Right lobe of liver (tissue), 6 donors: ENCODE measurements around the gene TBC1D2B. TPM values are rescaled to one million over a fixed set of nuclear protein-coding genes. Genes with fewer than 3 reads are reported as not detected.

Source experiments
- ATAC-seq, 4 donors: fragments of 200-7000 bp; cut with Tn5 transposase; one replicate each; pipeline ENCODE4 v1.9.1; 2020; ENCODE audit warnings: mild to moderate bottlenecking in 4 of 4, moderate library complexity in 4 of 4
- DNase-seq, 3 donors: peaks; one replicate each; pipeline ENCODE4 v3.0.0-alpha.2; 2020
- H3K27ac ChIP-seq, 3 donors: fragments of 200-600 bp; one replicate each; pipeline ENCODE4 v1.8.0; 2022
- H3K27me3 ChIP-seq, 2 donors: fragments of 200-600 bp; one replicate each; pipeline ENCODE4 v1.8.0; 2022
- H3K36me3 ChIP-seq, 4 donors: fragments of 200-600 bp; sonication (generic) in 1 of 4; one replicate each; pipeline versions ENCODE4 v1.5.1 to v1.8.0; 2017 to 2022; ENCODE audit warnings: control low read depth in 1 of 4
- H3K4me1 ChIP-seq, 4 donors: fragments of 200-600 bp; sonication (generic) in 1 of 4; one replicate each; pipeline versions ENCODE4 v1.5.1 to v1.8.0; 2017 to 2022; ENCODE audit warnings: control low read depth in 1 of 4
- H3K4me3 ChIP-seq, 3 donors: fragments of 200-600 bp; one replicate each; pipeline ENCODE4 v1.8.0; 2022
- H3K9me3 ChIP-seq, 4 donors: fragments of 200-600 bp; sonication (generic) in 1 of 4; one replicate each; pipeline versions ENCODE4 v1.5.1 to v1.8.0; 2017 to 2022; ENCODE audit warnings: control low read depth in 1 of 4
- POLR2A ChIP-seq: fragments of 450-650 bp; IDR thresholded peaks from one replicate; pipeline ENCODE4 v1.6.1; 2017; ENCODE audit warnings: antibody characterized with exemption, mild to moderate bottlenecking
- WGBS: methylation state at CpG from one replicate; pipeline ENCODE4 v1.1.6; 2018; ENCODE audit warnings: low coverage, low lambda C conversion rate; ENCODE audit not compliant: insufficient coverage; ENCODE audit errors: missing lambda C conversion rate; 5-methylcytosine and 5-hydroxymethylcytosine counted together
- intact Hi-C, 2 donors: fragments of 100-400 bp; cut with DNase I; formaldehyde crosslinking; loops; one replicate each; pipeline versions ENCODE4 v1.11.2 to v1.14.1; 2022
- total RNA-seq, 6 experiments: library from RNA; depleted of rRNA in 2 of 6; stranded (reverse); fragments of >200 nt in 2 of 6; fragmentation: NEBNext Ultra II Directional in 3 of 6; extraction: Animal tissue kit (Norgen Biotek cat#: 25700) in 3 of 6; gene quantifications; one replicate each; pipeline versions ENCODE4 v1.1.0 to v1.2.4, GENCODE V29; 2016 to 2023
- TF ChIP-seq, protein P1 (sequence below), 4 donors: fragments of 200-600 bp in 3 of 4; fragments of 450-650 bp in 1 of 4; IDR thresholded peaks; one replicate each; pipeline versions ENCODE4 v1.5.1 to v1.8.0; 2016 to 2022; ENCODE audit warnings: antibody characterized with exemption in 4 of 4, mild to moderate bottlenecking in 2 of 4
- donor health status: DM: no; HTN: yes; CAD: no.
- donor health status: DM: no; HTN: no; CAD: no.
- donor health status: DM: no; HTN: no; CAD: no.
- donor health status: DM: no; HTN: yes; CAD: no.
- donor health status: DM: no; HTN: yes; CAD: no.

The TBC1D2B gene
- total RNA-seq, 6 experiments from 2014 or later = 23.7 to 81.4 (median 29.6) TPM

DNA sequence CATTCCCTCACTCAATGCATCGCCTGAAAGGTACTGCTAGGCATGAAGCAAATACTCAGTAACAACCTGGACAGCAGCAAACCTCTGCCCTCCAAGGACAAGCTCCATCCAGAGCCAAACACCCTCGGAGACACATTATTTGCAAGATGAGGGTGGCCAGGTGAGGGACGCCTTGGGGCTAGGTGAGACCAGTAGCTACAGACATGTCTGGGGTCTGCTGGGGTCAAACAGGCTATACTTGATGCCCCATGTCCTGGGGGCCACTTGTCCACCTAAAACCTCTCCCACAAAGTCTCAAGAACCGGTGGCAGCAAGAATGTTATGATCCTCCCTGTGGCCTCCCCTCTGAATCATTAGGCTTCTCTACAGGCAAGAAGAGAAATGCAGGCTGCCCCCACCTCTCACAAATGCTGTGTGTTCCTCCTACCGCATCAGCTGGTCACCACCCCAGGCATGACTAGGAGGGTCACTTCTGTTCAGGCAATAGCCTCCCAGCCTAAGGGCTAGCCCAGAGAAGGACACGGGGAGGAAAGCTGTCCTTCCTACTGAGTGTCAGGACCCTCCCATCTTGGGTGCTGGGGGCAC is 54.3 kb downstream of the TBC1D2B start:
- DNase-seq = peak in 1 of 3 donors; percentile 42
- WGBS = 100% methylated on average over 1 of the region's 6 CpGs
- TF ChIP-seq, protein P1, sequence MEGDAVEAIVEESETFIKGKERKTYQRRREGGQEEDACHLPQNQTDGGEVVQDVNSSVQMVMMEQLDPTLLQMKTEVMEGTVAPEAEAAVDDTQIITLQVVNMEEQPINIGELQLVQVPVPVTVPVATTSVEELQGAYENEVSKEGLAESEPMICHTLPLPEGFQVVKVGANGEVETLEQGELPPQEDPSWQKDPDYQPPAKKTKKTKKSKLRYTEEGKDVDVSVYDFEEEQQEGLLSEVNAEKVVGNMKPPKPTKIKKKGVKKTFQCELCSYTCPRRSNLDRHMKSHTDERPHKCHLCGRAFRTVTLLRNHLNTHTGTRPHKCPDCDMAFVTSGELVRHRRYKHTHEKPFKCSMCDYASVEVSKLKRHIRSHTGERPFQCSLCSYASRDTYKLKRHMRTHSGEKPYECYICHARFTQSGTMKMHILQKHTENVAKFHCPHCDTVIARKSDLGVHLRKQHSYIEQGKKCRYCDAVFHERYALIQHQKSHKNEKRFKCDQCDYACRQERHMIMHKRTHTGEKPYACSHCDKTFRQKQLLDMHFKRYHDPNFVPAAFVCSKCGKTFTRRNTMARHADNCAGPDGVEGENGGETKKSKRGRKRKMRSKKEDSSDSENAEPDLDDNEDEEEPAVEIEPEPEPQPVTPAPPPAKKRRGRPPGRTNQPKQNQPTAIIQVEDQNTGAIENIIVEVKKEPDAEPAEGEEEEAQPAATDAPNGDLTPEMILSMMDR (IDR thresholded peaks at IDR 0.05) = no peak
- no peak for TF ChIP-seq POLR2A

DNA sequence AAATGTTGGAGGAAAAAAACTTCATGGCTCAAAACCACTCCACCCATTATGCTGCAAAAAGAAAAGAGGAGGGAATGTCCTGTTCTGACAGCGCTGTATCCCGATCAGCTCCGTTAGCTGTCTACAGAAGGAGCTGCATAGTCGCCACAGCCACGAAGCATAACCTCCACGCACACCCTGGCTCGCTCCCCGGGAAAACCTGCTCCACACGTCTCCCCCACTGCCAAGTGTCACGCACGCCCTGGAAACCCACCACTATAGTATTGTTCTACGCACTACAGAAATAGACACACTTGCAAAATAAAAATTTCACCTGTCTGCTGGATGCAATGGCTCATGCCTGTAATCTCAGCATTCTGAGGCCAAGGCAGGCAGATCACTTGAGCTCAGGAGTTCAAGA is 55.8 kb downstream of the TBC1D2B start:
- Histone ChIP-seq H3K36me3 (peaks cover 0 to 31% (median 11%) of the 10 kb centered on the region in 4 donors), H3K4me3 (no peak overlapping the region), H3K9me3 (no peaks in the 10 kb centered on the region), H3K4me1 (peaks cover 0 to 46% (median 11%) of the 10 kb centered on the region in 4 donors), H3K27ac (no peak overlapping the region), H3K27me3 (no peaks in the 10 kb centered on the region)
- peak in 1 of 3 donors; percentile 44 for DNase-seq
- TF ChIP-seq POLR2A = no peak
- TF ChIP-seq, protein P1 (IDR thresholded peaks at IDR 0.05) = no peak
- no peak for ATAC-seq
- intact Hi-C loops = no loop called here
- 83% methylated on average over 1 of the region's 12 CpGs for WGBS

More for the DNA sequence above, 54.3 kb downstream of the TBC1D2B start:
- H3K4me1 ChIP-seq = peaks cover 0 to 32% (median 11%) of the 10 kb centered on the region in 4 donors
- H3K27ac ChIP-seq = peak overlapping the region in 1 of 3 donors; percentile 53
- peaks cover 0 to 31% (median 12%) of the 10 kb centered on the region in 4 donors for H3K36me3 ChIP-seq
- peak in 3 of 4 donors; percentile 20 to 25 (median 23) for ATAC-seq
- no peaks in the 10 kb centered on the region for H3K9me3 ChIP-seq
- H3K4me3 ChIP-seq = no peak overlapping the region
- intact Hi-C loops = no loop called here
- no peaks in the 10 kb centered on the region for H3K27me3 ChIP-seq

DNA sequence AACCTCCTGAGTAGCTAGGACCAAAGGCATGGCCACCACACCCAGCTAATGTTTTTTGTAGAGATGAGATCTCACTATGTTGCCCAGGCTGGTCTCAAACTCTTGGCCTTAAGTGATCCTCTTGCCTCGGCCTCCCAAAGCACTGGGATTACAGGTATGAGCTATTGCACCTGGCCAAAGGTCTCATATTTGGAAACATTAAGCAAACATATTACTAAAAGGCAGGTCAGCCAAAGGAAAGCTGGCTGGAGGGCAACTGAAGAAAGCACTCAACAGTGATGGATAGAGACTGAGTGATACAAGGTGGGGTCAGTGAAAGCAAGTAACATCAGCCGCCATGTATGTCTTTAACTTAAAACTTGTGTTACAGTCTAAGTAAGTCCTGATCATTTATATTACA is 57.5 kb downstream of the TBC1D2B start:
- Histone ChIP-seq H3K36me3 (peaks cover 0 to 25% (median 15%) of the 10 kb centered on the region in 4 donors), H3K4me1 (peaks cover 0 to 63% (median 17%) of the 10 kb centered on the region in 4 donors), H3K9me3 (no peaks in the 10 kb centered on the region), H3K4me3 (no peak overlapping the region), H3K27me3 (no peaks in the 10 kb centered on the region), H3K27ac (peak overlapping the region in 2 of 3 donors; percentile 85)
- no peak for TF ChIP-seq POLR2A
- TF ChIP-seq, protein P1 (IDR thresholded peaks at IDR 0.05) = no peak
- ATAC-seq (peak; percentile 5 to 55 (median 26)), DNase-seq (peak in 1 of 3 donors; percentile 57)
- intact Hi-C loops = no loop called here
- WGBS = 61% methylated on average over 2 of the region's 2 CpGs

DNA sequence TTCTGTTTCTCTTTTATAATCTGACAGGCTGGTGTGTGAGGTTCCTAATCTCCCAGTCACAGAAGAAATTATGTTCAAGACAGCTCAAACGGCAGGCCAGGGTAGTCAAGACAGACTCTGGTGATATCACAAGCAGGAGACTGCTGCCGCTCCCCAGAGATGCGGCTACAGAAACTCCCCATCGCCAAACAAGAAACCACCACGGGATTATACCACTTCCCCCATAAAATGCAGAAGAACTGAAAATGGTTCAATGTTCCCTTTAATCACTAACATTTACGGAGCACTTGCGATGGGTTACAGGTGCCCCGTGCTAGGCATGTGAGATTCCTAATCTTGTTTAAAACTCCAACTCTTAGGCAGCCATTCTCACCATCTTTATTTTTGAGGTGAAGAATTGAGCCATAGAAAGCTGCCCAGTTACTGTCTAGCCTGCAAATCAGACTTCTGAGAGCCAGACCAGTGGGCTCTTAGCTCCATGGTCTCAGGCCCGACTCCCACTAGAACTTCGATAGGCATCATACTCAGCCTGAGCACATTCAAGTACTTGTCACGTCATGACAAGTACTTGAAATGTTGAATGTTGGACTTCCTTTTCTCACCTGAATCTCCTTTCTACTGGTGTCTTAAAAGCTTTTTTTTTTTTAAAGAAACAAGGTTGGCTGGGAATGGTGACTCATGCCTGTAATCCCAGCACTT is 58.4 kb downstream of the TBC1D2B start:
- intact Hi-C loops = no loop called here
- Histone ChIP-seq H3K27me3 (no peaks in the 10 kb centered on the region), H3K4me1 (peaks cover 0 to 67% (median 21%) of the 10 kb centered on the region in 4 donors), H3K4me3 (no peak overlapping the region), H3K9me3 (no peaks in the 10 kb centered on the region), H3K27ac (peak overlapping the region; percentile 0 to 85 (median 85)), H3K36me3 (peaks cover 0 to 18% (median 11%) of the 10 kb centered on the region in 4 donors)
- DNase-seq (peak in 1 of 3 donors; percentile 41), ATAC-seq (peak in 2 of 4 donors; percentile 19 to 27)
- WGBS = 39% methylated on average over 11 of the region's 11 CpGs
- TF ChIP-seq, protein P1 (IDR thresholded peaks at IDR 0.05) = no peak
- TF ChIP-seq POLR2A = no peak
